IMR-90 (cell line): ENCODE results near the gene DYNLT3.

ENCODE experiments used
- BHLHE40 ChIP-seq: fragments of 150-350 bp; IDR thresholded peaks from 2 replicates; pipeline ENCODE4 v1.6.1; 2016; ENCODE audit warnings: mild to moderate bottlenecking, low read depth, low read length
- CEBPB ChIP-seq: IDR thresholded peaks from 2 replicates; pipeline ENCODE4 v1.6.1; 2012; ENCODE audit warnings: low read depth, low read length, improper control_type of control experiment
- FOS ChIP-seq: fragments of 150-350 bp; IDR thresholded peaks from 2 replicates; pipeline ENCODE4 v1.6.1; 2016; ENCODE audit warnings: low read depth, low read length
- MAFK ChIP-seq: IDR thresholded peaks from 2 replicates; pipeline ENCODE4 v1.6.1; 2012; ENCODE audit warnings: low read depth, low read length, improper control_type of control experiment
- NFE2L2 ChIP-seq: fragments of 150-350 bp; IDR thresholded peaks from 2 replicates; pipeline ENCODE4 v1.6.1; 2016; ENCODE audit warnings: low read depth, mild to moderate bottlenecking, low read length
- POLR2A ChIP-seq: IDR thresholded peaks from 2 replicates; pipeline ENCODE4 v1.6.1; 2012; ENCODE audit warnings: mild to moderate bottlenecking, low read depth, low read length
- RAD21 ChIP-seq: IDR thresholded peaks from 2 replicates; pipeline ENCODE4 v1.6.1; 2012; ENCODE audit warnings: low read length, improper control_type of control experiment
- RCOR1 ChIP-seq: IDR thresholded peaks from 2 replicates; pipeline ENCODE4 v1.6.1; 2012; ENCODE audit warnings: mild to moderate bottlenecking, low read length, improper control_type of control experiment; ENCODE audit not compliant: insufficient replicate concordance
- SMC3 ChIP-seq: fragments of 150-350 bp; IDR thresholded peaks from 2 replicates; pipeline ENCODE4 v1.6.1; 2016; ENCODE audit warnings: low read depth, mild to moderate bottlenecking, antibody characterized with exemption, low read length, moderate library complexity
- TF ChIP-seq, protein P1 (sequence below): fragments of 150-350 bp; IDR thresholded peaks from 2 replicates; pipeline ENCODE4 v1.6.1; 2017; ENCODE audit warnings: mild to moderate bottlenecking, antibody characterized with exemption, low read length, low read depth
- TF ChIP-seq, protein P2 (sequence below): conservative IDR thresholded peaks from 2 replicates; pipeline ENCODE4 v1.5.1; 2012; ENCODE audit warnings: mild to moderate bottlenecking, low read depth, low read length, improper control_type of control experiment

DNA sequence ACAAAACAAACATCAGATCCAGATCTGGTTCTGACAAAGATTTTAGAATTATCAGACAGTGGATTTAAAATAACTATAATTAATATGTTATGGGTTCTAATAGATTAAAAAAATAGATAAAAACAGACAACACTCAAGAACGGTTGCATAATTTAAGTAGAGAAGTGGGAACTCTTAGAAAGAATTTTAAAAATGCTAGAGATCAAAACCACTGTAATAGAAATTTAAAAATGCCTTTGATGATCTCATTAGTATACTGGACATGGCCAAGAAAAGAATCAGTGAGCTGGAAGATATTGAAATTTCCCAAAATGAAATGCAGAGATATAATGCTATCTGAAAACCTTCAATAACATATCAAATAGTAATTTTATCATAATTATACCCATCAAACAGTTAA is 28.3 kb upstream of the DYNLT3 start:
- TF ChIP-seq POLR2A, result no peak
- TF ChIP-seq, protein P1, sequence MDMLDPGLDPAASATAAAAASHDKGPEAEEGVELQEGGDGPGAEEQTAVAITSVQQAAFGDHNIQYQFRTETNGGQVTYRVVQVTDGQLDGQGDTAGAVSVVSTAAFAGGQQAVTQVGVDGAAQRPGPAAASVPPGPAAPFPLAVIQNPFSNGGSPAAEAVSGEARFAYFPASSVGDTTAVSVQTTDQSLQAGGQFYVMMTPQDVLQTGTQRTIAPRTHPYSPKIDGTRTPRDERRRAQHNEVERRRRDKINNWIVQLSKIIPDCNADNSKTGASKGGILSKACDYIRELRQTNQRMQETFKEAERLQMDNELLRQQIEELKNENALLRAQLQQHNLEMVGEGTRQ, result no peak
- no peak for TF ChIP-seq FOS
- TF ChIP-seq SMC3, result no peak
- TF ChIP-seq, protein P2, sequence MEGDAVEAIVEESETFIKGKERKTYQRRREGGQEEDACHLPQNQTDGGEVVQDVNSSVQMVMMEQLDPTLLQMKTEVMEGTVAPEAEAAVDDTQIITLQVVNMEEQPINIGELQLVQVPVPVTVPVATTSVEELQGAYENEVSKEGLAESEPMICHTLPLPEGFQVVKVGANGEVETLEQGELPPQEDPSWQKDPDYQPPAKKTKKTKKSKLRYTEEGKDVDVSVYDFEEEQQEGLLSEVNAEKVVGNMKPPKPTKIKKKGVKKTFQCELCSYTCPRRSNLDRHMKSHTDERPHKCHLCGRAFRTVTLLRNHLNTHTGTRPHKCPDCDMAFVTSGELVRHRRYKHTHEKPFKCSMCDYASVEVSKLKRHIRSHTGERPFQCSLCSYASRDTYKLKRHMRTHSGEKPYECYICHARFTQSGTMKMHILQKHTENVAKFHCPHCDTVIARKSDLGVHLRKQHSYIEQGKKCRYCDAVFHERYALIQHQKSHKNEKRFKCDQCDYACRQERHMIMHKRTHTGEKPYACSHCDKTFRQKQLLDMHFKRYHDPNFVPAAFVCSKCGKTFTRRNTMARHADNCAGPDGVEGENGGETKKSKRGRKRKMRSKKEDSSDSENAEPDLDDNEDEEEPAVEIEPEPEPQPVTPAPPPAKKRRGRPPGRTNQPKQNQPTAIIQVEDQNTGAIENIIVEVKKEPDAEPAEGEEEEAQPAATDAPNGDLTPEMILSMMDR, result no peak
- no peak for TF ChIP-seq MAFK
- no peak for TF ChIP-seq RAD21
- TF ChIP-seq BHLHE40, result no peak
- no peak for TF ChIP-seq CEBPB
- TF ChIP-seq RCOR1, result no peak
- TF ChIP-seq NFE2L2, result no peak
